Loucy (cell line): ENCODE measurements around the gene ADGRG1.

Experiments used
- CTCF ChIP-seq: fragments of 200-600 bp; sonication (generic); conservative IDR thresholded peaks from 2 replicates; pipeline ENCODE4 v1.5.1; 2014; ENCODE audit warnings: mild to moderate bottlenecking, antibody characterized with exemption, low read length
- EZH2phosphoT487 ChIP-seq: fragments of 200-600 bp; IDR thresholded peaks from 2 replicates; pipeline ENCODE4 v1.6.1; 2018; ENCODE audit warnings: antibody characterized with exemption, mild to moderate bottlenecking, moderate library complexity, borderline replicate concordance

GRCh38 chr16:57714047-57714446, 85.6 kb downstream of the ADGRG1 start:
- TF ChIP-seq CTCF = no peak
- no peak for TF ChIP-seq EZH2phosphoT487
